GM18502 (cell line): ENCODE data around the gene HK1.

Experiments
- ATAC-seq: cut with Tn5 transposase; IDR thresholded peaks from one replicate; pipeline ENCODE4 v1.9.1; 2021; ENCODE audit warnings: mild to moderate bottlenecking; ENCODE audit not compliant: unreplicated experiment, poor library complexity

The HK1 gene

GRCh38 chr10:69343905-69344304 is 65.6 kb downstream of the HK1 start:
- no peak for ATAC-seq

GRCh38 chr10:69344591-69345252 is 66.4 kb downstream of the HK1 start:
- ATAC-seq, result peak; percentile 59

GRCh38 chr10:69345402-69345801 is 67.1 kb downstream of the HK1 start:
- no peak for ATAC-seq

GRCh38 chr10:69345890-69346474 is 67.7 kb downstream of the HK1 start:
- ATAC-seq, result no peak

GRCh38 chr10:69346776-69347175 is 68.5 kb downstream of the HK1 start:
- no peak for ATAC-seq

- ATAC-seq, result no peak
These were observed 70.7 kb downstream of the HK1 start for GRCh38 chr10:69348816-69349541.

- no peak for ATAC-seq
These were observed 71.2 kb downstream of the HK1 start for GRCh38 chr10:69349542-69349888.

- no peak for ATAC-seq
These were observed 73.3 kb downstream of the HK1 start for GRCh38 chr10:69351589-69351988.

GRCh38 chr10:69352569-69353264 is 74.4 kb downstream of the HK1 start:
- ATAC-seq, result no peak

- no peak for ATAC-seq
These were observed 75.8 kb downstream of the HK1 start for GRCh38 chr10:69353977-69354635.

- ATAC-seq, result no peak
These were observed 77.9 kb downstream of the HK1 start for GRCh38 chr10:69356187-69356586.

GRCh38 chr10:69358148-69358795 is 80.0 kb downstream of the HK1 start:
- ATAC-seq, result no peak

- no peak for ATAC-seq
These were observed 80.9 kb downstream of the HK1 start for GRCh38 chr10:69359148-69359547.

GRCh38 chr10:69359594-69359993 is 81.3 kb downstream of the HK1 start:
- no peak for ATAC-seq

- no peak for ATAC-seq
These were observed 82.4 kb downstream of the HK1 start for GRCh38 chr10:69360485-69361302.

GRCh38 chr10:69361303-69361614 is 83.0 kb downstream of the HK1 start:
- no peak for ATAC-seq

GRCh38 chr10:69362471-69362954 is 84.2 kb downstream of the HK1 start:
- no peak for ATAC-seq

- no peak for ATAC-seq
These were observed 85.4 kb downstream of the HK1 start for GRCh38 chr10:69363666-69364065.

GRCh38 chr10:69364232-69364940 is 86.1 kb downstream of the HK1 start:
- ATAC-seq, result no peak
